H1 (cell line): ENCODE results near the gene SIGLEC7. TPM values are rescaled to one million over a fixed set of nuclear protein-coding genes. Genes with fewer than 3 reads are reported as not detected.

ENCODE experiments used
- HDAC2 ChIP-seq, 2 experiments: fragments of 300-600 bp in 1 of 2; sonication (generic) in 1 of 2; IDR thresholded peaks; 2 replicates each; pipeline ENCODE4 v1.6.1; 2011 to 2012; ENCODE audit warnings: low read depth in 2 of 2, low read length in 2 of 2, mild to moderate bottlenecking in 2 of 2, moderate library complexity in 2 of 2, borderline replicate concordance in 1 of 2, inconsistent platforms in 1 of 2
- USF2 ChIP-seq: IDR thresholded peaks from 2 replicates; pipeline ENCODE4 v1.6.1; 2011; ENCODE audit warnings: low read length, improper control_type of control experiment
- polyA plus RNA-seq, 7 experiments: library from polyadenylated mRNA; depleted of rRNA in 3 of 7; stranded (reverse) in 5 of 7; unstranded in 2 of 7; fragments of >200 nt in 5 of 7; fragments of 200-250 nt in 2 of 7; gene quantifications; 1 replicate in 5 of 7; 2 replicates in 1 of 7; 4 replicates in 1 of 7; pipeline versions ENCODE4 v1.2.1 to v1.2.3, GENCODE V29; 2011 to 2013; ENCODE audit warnings: missing spikeins in 2 of 7, mixed read lengths in 2 of 7
- total RNA-seq: library from RNA; stranded (reverse); fragmentation: NEBNext Ultra II Directional; extraction: Animal tissue kit (Norgen Biotek cat#: 25700); gene quantifications from 2 replicates; pipeline ENCODE4 v1.2.1, GENCODE V29; 2021

The SIGLEC7 gene
- total and polyA plus RNA-seq, 2 of the 8 experiments (the other 6 are each of a cell fraction or from before 2014, with no cell fraction given), result not detected

- TF ChIP-seq HDAC2 (IDR thresholded peaks at IDR 0.05; ENCODE audit: borderline replicate concordance in 1 of 2, low read depth in 2 of 2, low read length in 2 of 2), result no peak
- no peak for TF ChIP-seq USF2
Measured at GRCh38 chr19:51123802-51124201, 18.3 kb upstream of the SIGLEC7 start (continued).
